KOPT-K1 (cell line): ENCODE results near the gene UNC5C.

Experiments used
- H3K27ac ChIP-seq: fragments of 200-600 bp; sonication (generic); 2 replicates; pipeline ENCODE4 v1.5.1; 2016; ENCODE audit warnings: antibody characterized with exemption, mild to moderate bottlenecking, low read depth, low read length; ENCODE audit not compliant: poor library complexity, severe bottlenecking
- H3K36me3 ChIP-seq: fragments of 200-600 bp; sonication (generic); 2 replicates; pipeline ENCODE4 v1.5.1; 2017; ENCODE audit warnings: antibody characterized with exemption, mild to moderate bottlenecking, low read length, moderate library complexity; ENCODE audit not compliant: insufficient read depth
- H3K9me3 ChIP-seq: fragments of 200-600 bp; sonication (generic); 2 replicates; pipeline ENCODE4 v1.5.1; 2017; ENCODE audit warnings: antibody characterized with exemption, low read length, mild to moderate bottlenecking; ENCODE audit not compliant: insufficient read depth, poor library complexity, severe bottlenecking

The UNC5C gene

DNA sequence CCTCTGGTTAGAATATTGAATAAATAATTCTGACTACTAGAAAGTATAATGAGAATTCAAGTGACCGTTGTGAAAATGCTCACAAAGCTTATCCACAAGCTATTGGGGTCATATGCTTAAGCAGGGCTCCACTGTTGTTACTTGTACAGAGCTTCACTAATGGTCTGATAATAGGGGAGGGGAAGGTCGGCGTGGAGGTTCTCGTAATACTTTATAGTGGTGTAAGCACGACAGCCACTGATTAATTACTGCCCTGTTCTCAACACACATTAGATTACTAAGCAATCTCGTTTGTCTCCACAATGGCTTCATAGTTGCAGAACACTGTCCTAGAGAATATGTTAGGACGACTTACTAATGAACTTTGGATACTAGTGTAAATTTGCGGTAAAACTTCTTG, 11.6 kb downstream of the UNC5C start:
- Histone ChIP-seq H3K36me3 (no peaks in the 10 kb centered on the region), H3K9me3 (no peaks in the 10 kb centered on the region), H3K27ac (no peak overlapping the region)

DNA sequence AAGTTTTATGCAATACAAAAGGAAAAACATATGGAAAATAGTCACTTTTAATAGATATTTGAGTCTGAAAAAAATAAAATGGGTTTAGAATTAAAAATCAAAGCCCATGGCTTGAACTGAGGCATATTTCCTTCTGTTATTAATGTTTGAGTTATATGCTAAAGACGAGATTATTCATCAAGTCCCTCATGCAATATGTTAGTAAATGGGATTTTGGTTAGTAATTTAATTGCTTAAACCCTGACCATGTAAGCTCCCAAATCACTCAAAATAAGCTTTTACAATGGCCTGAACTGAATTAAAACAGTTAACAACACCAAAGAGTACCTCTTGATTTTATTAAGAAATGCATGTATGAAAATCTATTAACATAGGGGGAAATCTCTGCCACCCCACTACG, 12.1 kb downstream of the UNC5C start:
- H3K27ac ChIP-seq, result no peak overlapping the region
- H3K36me3 ChIP-seq, result no peaks in the 10 kb centered on the region
- no peaks in the 10 kb centered on the region for H3K9me3 ChIP-seq

- Histone ChIP-seq H3K9me3 (no peaks in the 10 kb centered on the region), H3K27ac (no peak overlapping the region), H3K36me3 (no peaks in the 10 kb centered on the region)
Measured at GRCh38 chr4:95535180-95535579, 13.6 kb downstream of the UNC5C start.

GRCh38 chr4:95534032-95534431, 14.7 kb downstream of the UNC5C start:
- H3K9me3 ChIP-seq, result no peaks in the 10 kb centered on the region

DNA sequence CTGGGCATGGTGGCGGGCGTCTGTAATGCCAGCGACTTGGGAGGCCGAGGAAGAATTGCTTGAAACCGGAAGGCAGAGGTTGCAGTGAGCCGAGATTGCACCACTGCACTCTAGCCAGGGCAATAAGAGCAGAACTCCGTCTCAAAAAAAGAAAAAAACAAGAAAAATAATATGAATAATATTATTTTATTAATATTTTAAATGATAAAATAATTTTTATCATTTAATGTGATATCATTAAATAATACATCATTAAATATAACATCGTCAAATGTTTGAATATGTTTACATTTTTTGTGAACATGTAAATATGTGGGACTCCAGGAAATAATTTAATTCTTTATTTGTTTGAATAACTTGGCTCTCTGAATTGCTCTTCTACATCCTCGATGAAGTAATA, 15.5 kb downstream of the UNC5C start:
- Histone ChIP-seq H3K9me3 (no peaks in the 10 kb centered on the region), H3K36me3 (no peaks in the 10 kb centered on the region), H3K27ac (no peak overlapping the region)

More at GRCh38 chr4:95534032-95534431, 14.7 kb downstream of the UNC5C start:
- Histone ChIP-seq H3K27ac (no peak overlapping the region), H3K36me3 (no peaks in the 10 kb centered on the region)

DNA sequence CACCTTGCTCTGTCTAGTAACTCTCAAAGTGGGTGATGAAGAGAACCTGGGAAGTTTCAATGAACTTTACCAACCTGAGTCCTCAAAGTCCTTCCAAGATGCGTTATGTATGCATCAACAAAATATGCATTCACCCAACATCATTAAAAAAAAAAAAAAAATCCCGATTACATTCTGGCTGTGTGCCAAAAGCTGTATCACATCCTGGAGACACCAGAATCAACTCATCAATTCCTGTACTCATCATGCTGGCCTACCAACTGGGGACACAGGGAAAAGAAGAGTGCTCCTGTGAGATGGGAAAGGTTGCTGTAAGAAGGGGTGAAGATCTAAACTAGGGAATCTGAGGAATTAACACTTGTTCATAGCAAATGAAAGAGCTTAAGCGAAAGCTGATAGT, 16.5 kb downstream of the UNC5C start:
- Histone ChIP-seq H3K9me3 (no peaks in the 10 kb centered on the region), H3K27ac (no peak overlapping the region), H3K36me3 (no peaks in the 10 kb centered on the region)

- peak overlapping the region; percentile 22 for H3K27ac ChIP-seq
- H3K36me3 ChIP-seq, result no peaks in the 10 kb centered on the region
- no peaks in the 10 kb centered on the region for H3K9me3 ChIP-seq
Measured at GRCh38 chr4:95531141-95531540, 17.6 kb downstream of the UNC5C start.

DNA sequence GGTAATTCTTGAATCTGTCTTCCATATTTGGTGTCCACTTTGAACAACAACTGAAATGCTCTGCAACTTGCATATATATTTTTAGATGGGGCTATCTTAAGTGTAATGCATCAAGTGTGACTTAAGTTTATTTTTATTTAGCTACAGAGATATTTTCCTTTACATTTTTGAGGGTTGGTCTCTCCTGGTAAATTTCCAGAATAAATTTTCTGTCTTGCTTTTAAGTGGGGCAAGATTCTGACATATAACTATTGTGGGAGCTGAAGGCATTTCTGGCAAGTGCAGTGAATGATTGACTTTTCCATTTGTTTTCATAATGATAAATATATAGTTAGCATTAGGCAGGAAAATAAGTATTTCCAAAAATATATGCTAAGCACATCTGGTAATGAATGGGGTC, 18.8 kb downstream of the UNC5C start:
- H3K9me3 ChIP-seq, result no peaks in the 10 kb centered on the region
- H3K27ac ChIP-seq, result no peak overlapping the region
- H3K36me3 ChIP-seq, result no peaks in the 10 kb centered on the region

DNA sequence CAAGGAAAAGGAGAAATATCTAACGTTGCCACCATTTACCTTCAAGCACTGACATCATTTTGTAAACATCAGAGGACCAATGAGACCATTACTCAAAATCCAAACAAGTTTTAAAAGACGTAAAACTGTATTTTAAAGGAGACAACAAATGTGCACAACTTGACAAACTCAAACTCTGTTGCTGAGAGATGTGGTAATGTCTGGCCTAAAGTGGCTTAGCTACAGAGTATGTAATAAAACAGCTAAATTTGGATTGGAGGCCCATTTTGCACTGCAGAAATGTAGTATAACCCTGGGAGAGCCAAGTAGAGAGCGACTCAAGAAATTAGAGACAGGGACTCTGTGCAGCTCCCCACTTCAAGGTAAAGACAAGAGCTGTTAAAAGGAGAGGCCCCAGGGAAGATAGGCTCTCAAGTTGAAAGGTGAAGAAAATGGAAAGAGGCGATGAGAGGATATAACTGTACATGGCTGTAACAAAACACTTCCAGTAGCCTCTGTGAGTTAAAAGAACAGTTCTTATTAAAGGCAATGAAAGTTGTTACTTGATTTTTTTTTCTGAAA, 20.3 kb downstream of the UNC5C start:
- H3K36me3 ChIP-seq, result no peaks in the 10 kb centered on the region
- H3K27ac ChIP-seq, result no peak overlapping the region
- no peaks in the 10 kb centered on the region for H3K9me3 ChIP-seq

DNA sequence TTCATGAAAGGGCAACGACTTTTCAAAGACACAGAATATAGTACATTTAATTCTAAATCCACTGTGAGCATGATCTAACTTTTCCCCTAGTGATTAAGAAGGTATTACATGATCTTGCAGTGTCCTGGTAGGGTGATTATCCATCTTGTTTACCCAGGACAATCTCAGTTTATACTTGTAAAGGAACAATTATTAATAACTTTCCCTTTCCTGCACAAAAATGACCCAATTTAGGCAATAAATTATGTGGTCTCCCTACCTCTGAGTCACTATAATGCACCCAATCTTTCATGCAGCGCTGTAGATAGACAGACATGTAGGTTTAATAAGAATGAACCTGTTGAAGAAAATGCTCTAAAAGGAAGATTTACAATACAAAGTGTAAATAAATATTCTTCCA, 22.7 kb downstream of the UNC5C start:
- H3K36me3 ChIP-seq, result no peaks in the 10 kb centered on the region
- no peak overlapping the region for H3K27ac ChIP-seq
- no peaks in the 10 kb centered on the region for H3K9me3 ChIP-seq

- H3K36me3 ChIP-seq, result no peaks in the 10 kb centered on the region
- no peak overlapping the region for H3K27ac ChIP-seq
- H3K9me3 ChIP-seq, result no peaks in the 10 kb centered on the region
Measured at GRCh38 chr4:95524729-95525128, 24.0 kb downstream of the UNC5C start.

GRCh38 chr4:95524184-95524583, 24.6 kb downstream of the UNC5C start:
- Histone ChIP-seq H3K36me3 (no peaks in the 10 kb centered on the region), H3K27ac (no peak overlapping the region), H3K9me3 (no peaks in the 10 kb centered on the region)

DNA sequence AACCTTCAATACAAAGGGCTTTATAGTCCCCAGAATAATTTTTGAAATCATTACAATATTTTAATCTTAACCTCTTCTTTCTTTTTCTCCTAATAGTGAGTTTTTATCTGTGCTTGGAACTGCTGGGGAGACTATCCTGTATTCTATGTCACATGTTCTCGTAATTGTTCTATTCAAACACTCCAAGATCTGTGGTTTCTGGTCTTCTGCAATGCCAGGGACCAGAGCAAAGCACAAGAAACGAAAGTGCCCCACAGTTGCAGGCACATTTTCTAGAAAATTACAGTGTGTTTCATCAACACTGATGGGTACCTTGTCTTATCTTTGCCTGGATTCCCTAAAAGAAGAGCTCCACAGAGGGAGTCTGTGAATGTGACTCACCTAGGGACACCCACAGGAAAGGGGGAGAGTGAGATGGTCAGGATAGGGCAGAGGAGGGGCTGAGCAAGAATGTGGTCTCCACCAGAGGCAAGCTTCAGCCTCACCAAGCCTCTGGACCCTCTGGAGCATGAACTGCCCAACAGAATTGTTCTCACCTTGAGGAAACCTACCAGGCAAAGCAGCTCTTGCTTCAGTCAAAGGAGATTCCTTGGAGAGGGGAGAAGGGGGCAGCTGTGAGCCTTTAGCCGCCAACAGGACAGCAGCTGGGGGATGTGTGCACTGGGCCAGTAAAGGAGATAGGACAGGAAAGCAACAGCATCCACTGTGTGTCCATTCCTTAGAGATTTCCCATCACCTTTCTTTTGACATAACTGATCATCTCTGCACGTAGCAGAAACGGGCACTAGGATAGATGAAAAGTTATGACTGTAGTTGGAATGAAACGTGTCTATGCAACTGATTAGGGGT, 25.9 kb downstream of the UNC5C start:
- no peaks in the 10 kb centered on the region for H3K36me3 ChIP-seq
- no peaks in the 10 kb centered on the region for H3K9me3 ChIP-seq
- no peak overlapping the region for H3K27ac ChIP-seq

DNA sequence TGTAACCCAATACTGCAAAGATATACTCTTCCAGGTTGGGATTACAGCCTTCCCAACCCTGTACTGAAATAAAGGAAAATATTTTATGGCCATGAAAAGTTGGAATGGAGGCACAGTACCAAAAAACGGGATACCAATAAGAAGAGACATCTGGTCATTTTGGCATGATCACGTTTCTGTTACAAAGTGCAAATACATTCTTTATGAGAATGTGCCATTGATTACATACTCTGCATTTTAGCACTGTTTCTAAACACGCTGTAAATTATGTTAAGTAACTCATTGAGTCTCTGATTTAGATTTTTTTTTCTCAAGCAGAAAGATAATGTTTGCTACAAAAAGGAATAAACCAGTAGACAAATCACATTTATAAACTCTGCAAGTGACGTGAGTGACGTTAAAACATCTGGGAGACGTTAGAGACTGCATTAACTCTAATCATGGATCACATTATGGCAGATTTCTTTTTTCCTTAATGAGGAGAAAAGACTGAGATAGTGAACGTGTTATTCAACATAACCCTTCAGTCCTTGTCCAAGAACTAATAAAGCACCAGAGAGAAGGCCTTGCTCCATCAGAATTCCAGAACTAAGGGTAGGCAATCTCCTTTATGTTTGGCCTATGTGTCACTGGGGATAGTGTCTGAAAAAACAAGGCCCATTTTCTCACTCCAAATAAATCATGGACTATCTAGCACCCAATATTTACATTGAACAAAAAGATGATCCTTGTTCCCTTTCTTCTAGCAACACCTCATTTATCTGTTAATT, 31.0 kb downstream of the UNC5C start:
- Histone ChIP-seq H3K9me3 (no peaks in the 10 kb centered on the region), H3K36me3 (no peaks in the 10 kb centered on the region), H3K27ac (no peak overlapping the region)

DNA sequence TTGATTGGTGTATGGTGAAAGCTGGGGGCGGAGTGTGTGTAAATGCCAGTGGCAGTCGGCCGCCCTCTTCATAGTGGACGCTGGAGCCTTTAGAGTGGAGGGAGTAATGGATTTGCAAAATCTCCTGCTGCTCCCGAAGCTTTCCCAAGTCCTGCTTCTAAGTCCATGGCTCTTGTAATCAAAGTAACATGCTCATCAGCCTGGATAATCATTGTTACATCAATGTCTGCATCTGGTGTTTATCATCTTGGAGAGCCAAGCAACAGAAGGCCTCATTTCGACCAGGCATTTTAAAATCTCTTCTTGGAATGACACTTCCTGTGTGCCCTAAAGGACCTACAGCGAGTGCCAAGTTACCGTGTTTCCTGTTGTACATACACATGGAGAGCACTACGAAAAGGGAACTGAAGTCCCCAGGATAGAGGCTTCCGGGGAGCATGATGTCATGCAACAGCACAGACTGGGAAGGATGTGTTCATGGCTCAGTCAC, 32.2 kb downstream of the UNC5C start:
- H3K27ac ChIP-seq, result no peak overlapping the region
- no peaks in the 10 kb centered on the region for H3K9me3 ChIP-seq
- no peaks in the 10 kb centered on the region for H3K36me3 ChIP-seq
